Endodermal cell (in vitro differentiated cells): ENCODE data around the gene CACNA1D. TPM values are rescaled to one million over a fixed set of nuclear protein-coding genes. Genes with fewer than 3 reads are reported as not detected.

Source experiments
- DNase-seq: peaks from one replicate; pipeline ENCODE4 v3.0.0-alpha.2; 2017
- H3K27ac ChIP-seq: 2 replicates; pipeline ENCODE4 v1.5.1; 2013; ENCODE audit warnings: mild to moderate bottlenecking, low read depth, low read length, moderate library complexity
- H3K27me3 ChIP-seq: 2 replicates; pipeline ENCODE4 v1.6.1; 2013; ENCODE audit warnings: mild to moderate bottlenecking, low read length, moderate library complexity; ENCODE audit not compliant: insufficient read depth, control insufficient read depth, poor library complexity, severe bottlenecking
- H3K36me3 ChIP-seq: 2 replicates; pipeline ENCODE4 v1.7.0; 2013; ENCODE audit warnings: mild to moderate bottlenecking, low read length, moderate library complexity; ENCODE audit not compliant: control insufficient read depth, insufficient read depth
- H3K4me1 ChIP-seq: one replicate; pipeline ENCODE4 v1.7.0; 2013; ENCODE audit warnings: low read length; ENCODE audit not compliant: control insufficient read depth, insufficient read depth
- H3K4me3 ChIP-seq: 2 replicates; pipeline ENCODE4 v1.5.1; 2013; ENCODE audit warnings: mild to moderate bottlenecking, low read length, moderate library complexity
- H3K9ac ChIP-seq: 2 replicates; pipeline ENCODE4 v1.6.1; 2013; ENCODE audit warnings: mild to moderate bottlenecking, low read length, moderate library complexity; ENCODE audit not compliant: poor library complexity, severe bottlenecking; ENCODE audit errors: extremely low read depth
- H3K9me3 ChIP-seq: 2 replicates; pipeline ENCODE4 v1.6.1; 2013; ENCODE audit warnings: mild to moderate bottlenecking, low read length, moderate library complexity; ENCODE audit not compliant: control insufficient read depth
- H3K27ac Mint-ChIP-seq: 2 replicates; pipeline ENCODE4 v1.8.0; 2020; ENCODE audit warnings: mixed read lengths
- H3K27me3 Mint-ChIP-seq: 2 replicates; pipeline ENCODE4 v1.8.0; 2021; ENCODE audit warnings: mild to moderate bottlenecking, mixed read lengths; ENCODE audit not compliant: insufficient read depth
- H3K36me3 Mint-ChIP-seq: 2 replicates; pipeline ENCODE4 v1.8.0; 2020; ENCODE audit warnings: low read depth, mixed read lengths
- H3K4me1 Mint-ChIP-seq: 2 replicates; pipeline ENCODE4 v1.8.0; 2020; ENCODE audit warnings: mixed read lengths
- H3K4me3 Mint-ChIP-seq: 2 replicates; pipeline ENCODE4 v1.8.0; 2020; ENCODE audit warnings: mild to moderate bottlenecking, moderate library complexity, mixed read lengths
- H3K9me3 Mint-ChIP-seq: 2 replicates; pipeline ENCODE4 v1.8.0; 2020; ENCODE audit warnings: mild to moderate bottlenecking, mixed read lengths
- WGBS, 2 experiments: methylation state at CpG; one replicate each; pipeline versions ENCODE4 v1.1.5 to v1.1.7; 2013; ENCODE audit warnings: missing lambda C conversion rate in 2 of 2, mixed read lengths in 1 of 2; ENCODE audit not compliant: insufficient coverage in 1 of 2, insufficient read length in 1 of 2; 5-methylcytosine and 5-hydroxymethylcytosine counted together
- total RNA-seq, 2 donors: library from RNA; stranded (reverse); fragmentation: NEBNext Ultra II Directional in 1 of 2; extraction: Animal tissue kit (Norgen Biotek cat#: 25700) in 1 of 2; gene quantifications; 2 replicates in 1 of 2; 3 replicates in 1 of 2; pipeline ENCODE4 v1.2.1, GENCODE V29; 2021
- TF ChIP-seq, protein P1 (sequence below): fragments of 200-600 bp; sonication (generic); conservative IDR thresholded peaks from 2 replicates; pipeline ENCODE4 v1.5.0; 2021; ENCODE audit warnings: antibody characterized with exemption, mild to moderate bottlenecking

The CACNA1D gene
- total RNA-seq, 2 donors from 2014 or later: 2.2 to 3.8 TPM

DNA sequence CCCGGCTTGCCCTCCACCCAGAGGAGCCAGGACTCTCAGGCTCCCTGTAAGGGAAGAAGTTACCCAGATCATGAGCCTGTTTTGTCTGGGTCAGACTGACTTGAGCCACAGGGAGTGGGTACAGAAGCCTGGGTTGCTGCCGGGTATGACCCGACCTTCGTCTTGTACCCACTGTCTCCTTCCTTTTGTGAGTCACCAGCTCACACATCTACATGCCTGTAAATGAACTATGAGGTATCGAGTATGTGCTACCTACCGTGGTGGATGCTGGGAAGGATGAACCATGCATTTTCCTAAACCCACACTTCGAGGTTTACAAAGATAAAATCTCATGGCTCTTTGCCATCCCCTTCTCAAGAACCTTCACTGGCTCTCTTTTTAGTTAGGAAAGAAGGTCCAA, 56.9 kb downstream of the CACNA1D start:
- DNase-seq: no peak
- H3K9me3 ChIP-seq: no peaks in the 10 kb centered on the region
- no peaks in the 10 kb centered on the region for H3K4me1 ChIP-seq
- Mint-ChIP-seq H3K4me1 (peaks cover 16% of the 10 kb centered on the region), H3K27me3 (no peaks in the 10 kb centered on the region), H3K36me3 (no peaks in the 10 kb centered on the region), H3K4me3 (no peak overlapping the region), H3K9me3 (no peaks in the 10 kb centered on the region), H3K27ac (no peak overlapping the region)
- no peak overlapping the region for H3K9ac ChIP-seq
- H3K27ac ChIP-seq: no peak overlapping the region
- no peaks in the 10 kb centered on the region for H3K27me3 ChIP-seq
- 88 to 93% methylated on average over 3 to 7 of the region's 7 CpGs for WGBS, 2 experiments
- no peak overlapping the region for H3K4me3 ChIP-seq
- TF ChIP-seq, protein P1, sequence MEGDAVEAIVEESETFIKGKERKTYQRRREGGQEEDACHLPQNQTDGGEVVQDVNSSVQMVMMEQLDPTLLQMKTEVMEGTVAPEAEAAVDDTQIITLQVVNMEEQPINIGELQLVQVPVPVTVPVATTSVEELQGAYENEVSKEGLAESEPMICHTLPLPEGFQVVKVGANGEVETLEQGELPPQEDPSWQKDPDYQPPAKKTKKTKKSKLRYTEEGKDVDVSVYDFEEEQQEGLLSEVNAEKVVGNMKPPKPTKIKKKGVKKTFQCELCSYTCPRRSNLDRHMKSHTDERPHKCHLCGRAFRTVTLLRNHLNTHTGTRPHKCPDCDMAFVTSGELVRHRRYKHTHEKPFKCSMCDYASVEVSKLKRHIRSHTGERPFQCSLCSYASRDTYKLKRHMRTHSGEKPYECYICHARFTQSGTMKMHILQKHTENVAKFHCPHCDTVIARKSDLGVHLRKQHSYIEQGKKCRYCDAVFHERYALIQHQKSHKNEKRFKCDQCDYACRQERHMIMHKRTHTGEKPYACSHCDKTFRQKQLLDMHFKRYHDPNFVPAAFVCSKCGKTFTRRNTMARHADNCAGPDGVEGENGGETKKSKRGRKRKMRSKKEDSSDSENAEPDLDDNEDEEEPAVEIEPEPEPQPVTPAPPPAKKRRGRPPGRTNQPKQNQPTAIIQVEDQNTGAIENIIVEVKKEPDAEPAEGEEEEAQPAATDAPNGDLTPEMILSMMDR: no peak
- H3K36me3 ChIP-seq: no peaks in the 10 kb centered on the region

DNA sequence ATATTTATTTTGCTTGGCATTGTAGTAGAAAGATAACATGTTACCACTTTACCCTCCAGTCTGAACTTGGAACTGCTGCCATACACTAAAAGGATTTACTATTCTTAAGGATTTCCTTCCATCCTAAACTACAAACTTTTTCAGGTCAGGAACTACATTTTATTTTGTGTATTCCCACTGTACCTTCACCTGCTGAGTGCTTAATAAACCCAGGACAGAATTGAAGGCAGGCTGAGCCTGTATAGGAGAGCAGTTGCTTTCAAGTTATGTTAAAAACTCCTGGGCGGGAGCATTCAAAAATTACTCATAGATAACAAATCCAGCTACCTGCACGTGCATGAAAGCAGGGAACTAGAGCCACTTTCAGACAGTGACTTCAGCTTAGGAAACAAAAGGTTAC, 58.3 kb downstream of the CACNA1D start:
- Mint-ChIP-seq H3K27ac (no peak overlapping the region), H3K4me1 (peaks cover 16% of the 10 kb centered on the region), H3K9me3 (no peaks in the 10 kb centered on the region), H3K4me3 (no peak overlapping the region), H3K36me3 (no peaks in the 10 kb centered on the region), H3K27me3 (no peaks in the 10 kb centered on the region)
- Histone ChIP-seq H3K4me1 (no peaks in the 10 kb centered on the region), H3K27me3 (no peaks in the 10 kb centered on the region), H3K9me3 (no peaks in the 10 kb centered on the region), H3K27ac (no peak overlapping the region), H3K9ac (no peak overlapping the region), H3K36me3 (no peaks in the 10 kb centered on the region), H3K4me3 (no peak overlapping the region)
- DNase-seq: no peak
- TF ChIP-seq, protein P1: no peak
- 85% methylated on average over 2 of the region's 2 CpGs; no CpG with 5 or more reads in 1 of the 2 experiments for WGBS, 2 experiments

DNA sequence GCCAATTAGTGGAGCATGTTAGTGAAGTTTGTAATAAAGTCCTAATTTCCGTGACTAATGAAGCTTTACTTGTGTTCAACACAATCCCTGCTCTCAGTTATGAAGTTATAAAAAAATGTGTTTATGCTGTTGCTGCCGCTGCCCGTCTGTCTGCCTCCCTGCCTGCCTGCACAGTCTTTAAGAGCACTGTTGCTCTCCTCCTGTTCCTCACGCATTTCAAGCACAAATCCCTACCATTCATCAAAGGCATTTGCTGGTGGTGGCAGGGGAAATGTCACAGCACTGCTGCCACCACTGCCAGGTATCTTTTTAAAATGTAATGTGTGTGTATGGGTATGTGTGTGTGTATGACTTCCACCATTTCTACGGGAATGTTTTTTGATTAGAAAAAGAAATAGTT, 58.8 kb downstream of the CACNA1D start:
- TF ChIP-seq, protein P1: no peak
- Histone ChIP-seq H3K4me1 (no peaks in the 10 kb centered on the region), H3K4me3 (no peak overlapping the region), H3K36me3 (no peaks in the 10 kb centered on the region), H3K9ac (no peak overlapping the region), H3K27ac (no peak overlapping the region), H3K27me3 (no peaks in the 10 kb centered on the region), H3K9me3 (no peaks in the 10 kb centered on the region)
- H3K4me1 Mint-ChIP-seq: peaks cover 16% of the 10 kb centered on the region
- DNase-seq: no peak
- 67 to 90% methylated on average over 2 to 4 of the region's 5 CpGs for WGBS, 2 experiments
- H3K27me3 Mint-ChIP-seq: no peaks in the 10 kb centered on the region
- no peak overlapping the region for H3K4me3 Mint-ChIP-seq
- H3K9me3 Mint-ChIP-seq: no peaks in the 10 kb centered on the region
- H3K27ac Mint-ChIP-seq: no peak overlapping the region
- H3K36me3 Mint-ChIP-seq: no peaks in the 10 kb centered on the region
